NCI-H69 (cell line): ENCODE results near the gene ZNF77.
"Not testable (repeated sequence)": the region's sequence is repeated elsewhere in the genome, so short reads cannot be mapped to it uniquely, and the experiment has no call there.

Experiments used
- DNase-seq: peaks from one replicate; lab custom pipeline; 2025; lab: John Stamatoyannopoulos, UW

Gene ZNF77

GRCh38 chr19:2944775-2945574, at the start of gene ZNF77:
Gene ZNF77 (minus strand): TSS chr19:2944971. CDS start chr19:2944840, 131 bp downstream.
- peak; percentile 100 for DNase-seq

GRCh38 chr19:2993579-2993978, 48.8 kb upstream of the ZNF77 start:
- no peak for DNase-seq

- peak; percentile 36 for DNase-seq
Observed at GRCh38 chr19:2992958-2993357, 48.2 kb upstream of the ZNF77 start.

DNA sequence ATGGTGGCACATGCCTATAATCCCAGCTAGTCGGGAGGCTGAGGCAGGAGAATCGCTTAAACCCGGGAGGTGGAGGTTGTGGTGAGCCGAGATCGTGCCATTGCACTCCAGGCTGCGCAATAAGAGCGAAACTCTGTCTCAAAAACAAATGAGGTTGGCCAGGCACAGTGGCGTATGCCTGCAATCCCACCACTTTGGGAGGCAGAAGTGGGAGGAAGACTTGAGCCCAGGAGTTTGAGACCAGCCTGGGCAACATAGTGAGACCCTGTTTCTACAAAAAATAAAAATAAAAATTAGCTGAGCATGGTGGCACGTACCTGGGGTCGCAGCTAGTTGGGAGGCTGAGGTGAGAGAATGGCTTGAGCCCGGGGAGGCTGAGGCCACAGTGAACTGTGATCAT, 47.6 kb upstream of the ZNF77 start:
- not testable (repeated sequence) for DNase-seq

GRCh38 chr19:2989236-2989946, 44.6 kb upstream of the ZNF77 start:
- no peak for DNase-seq

DNA sequence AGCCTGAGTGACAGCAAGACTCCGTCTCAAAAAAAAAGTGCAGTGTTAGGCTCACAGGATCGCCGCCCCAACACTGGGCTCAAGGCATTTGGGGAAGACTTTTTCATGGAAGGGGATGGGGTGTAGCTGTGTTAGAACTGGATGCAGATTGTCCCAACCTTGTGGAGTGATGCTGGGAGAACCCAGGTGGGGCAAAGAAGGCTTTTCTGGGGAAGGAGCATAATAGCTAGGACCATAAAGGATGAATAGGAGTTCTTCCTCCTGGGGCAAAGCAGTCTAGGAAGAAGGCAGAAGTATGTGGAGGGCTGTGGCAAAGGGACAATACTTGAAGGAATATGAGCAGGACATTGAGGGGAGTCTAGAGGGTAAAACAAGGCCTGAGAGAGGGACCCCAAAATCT, 43.8 kb upstream of the ZNF77 start:
- DNase-seq: no peak

DNA sequence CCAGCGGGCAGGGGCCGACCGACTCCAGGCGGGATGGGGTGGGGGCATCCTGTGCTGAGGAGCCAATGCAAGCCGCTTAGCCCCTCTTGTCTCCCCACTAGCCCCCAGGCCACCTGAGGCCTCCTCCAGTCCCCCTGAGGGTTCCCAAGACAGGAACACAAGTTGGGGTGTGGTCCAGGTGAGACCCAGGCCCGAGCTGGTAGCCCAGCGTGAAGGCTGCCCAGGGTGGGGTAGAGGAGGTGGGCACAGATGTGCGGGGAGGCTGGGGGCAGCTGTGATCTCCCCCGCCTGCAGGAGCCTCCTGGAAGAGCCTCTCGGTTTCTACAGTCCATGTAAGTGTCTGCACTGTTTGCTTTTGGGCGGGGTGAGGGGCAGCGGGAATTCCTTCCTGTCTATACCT, 43.0 kb upstream of the ZNF77 start:
- peak; percentile 29 for DNase-seq

DNA sequence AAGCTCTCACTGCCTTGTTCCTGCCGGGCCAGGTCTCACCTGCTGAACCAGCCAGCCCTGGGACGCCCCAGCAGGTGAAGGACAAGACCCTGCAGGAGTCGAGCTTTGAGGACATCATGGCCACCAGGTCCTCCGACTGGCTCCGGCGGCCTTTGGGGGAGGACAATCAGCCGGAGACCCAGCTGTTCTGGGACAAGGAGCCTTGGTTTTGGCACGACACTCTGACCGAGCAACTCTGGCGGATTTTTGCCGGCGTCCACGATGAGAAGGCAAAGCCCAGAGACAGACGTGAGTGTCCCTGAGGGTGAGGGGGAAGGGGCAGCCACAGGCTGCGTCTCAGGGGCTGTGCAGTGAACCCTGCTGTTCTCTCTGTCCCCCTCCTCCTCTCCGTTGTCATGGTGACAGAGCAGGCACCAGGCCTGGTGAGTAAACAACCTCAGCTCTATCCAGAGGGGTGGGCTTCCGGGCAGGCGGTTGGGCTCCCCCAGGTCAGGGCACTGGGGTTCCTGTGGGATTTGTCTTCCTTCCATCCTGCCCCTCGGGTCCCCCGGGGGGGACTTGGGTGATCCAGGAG, 42.3 kb upstream of the ZNF77 start:
- DNase-seq: peak; percentile 88

- no peak for DNase-seq
Observed at GRCh38 chr19:2984215-2984528, 39.4 kb upstream of the ZNF77 start.

DNA sequence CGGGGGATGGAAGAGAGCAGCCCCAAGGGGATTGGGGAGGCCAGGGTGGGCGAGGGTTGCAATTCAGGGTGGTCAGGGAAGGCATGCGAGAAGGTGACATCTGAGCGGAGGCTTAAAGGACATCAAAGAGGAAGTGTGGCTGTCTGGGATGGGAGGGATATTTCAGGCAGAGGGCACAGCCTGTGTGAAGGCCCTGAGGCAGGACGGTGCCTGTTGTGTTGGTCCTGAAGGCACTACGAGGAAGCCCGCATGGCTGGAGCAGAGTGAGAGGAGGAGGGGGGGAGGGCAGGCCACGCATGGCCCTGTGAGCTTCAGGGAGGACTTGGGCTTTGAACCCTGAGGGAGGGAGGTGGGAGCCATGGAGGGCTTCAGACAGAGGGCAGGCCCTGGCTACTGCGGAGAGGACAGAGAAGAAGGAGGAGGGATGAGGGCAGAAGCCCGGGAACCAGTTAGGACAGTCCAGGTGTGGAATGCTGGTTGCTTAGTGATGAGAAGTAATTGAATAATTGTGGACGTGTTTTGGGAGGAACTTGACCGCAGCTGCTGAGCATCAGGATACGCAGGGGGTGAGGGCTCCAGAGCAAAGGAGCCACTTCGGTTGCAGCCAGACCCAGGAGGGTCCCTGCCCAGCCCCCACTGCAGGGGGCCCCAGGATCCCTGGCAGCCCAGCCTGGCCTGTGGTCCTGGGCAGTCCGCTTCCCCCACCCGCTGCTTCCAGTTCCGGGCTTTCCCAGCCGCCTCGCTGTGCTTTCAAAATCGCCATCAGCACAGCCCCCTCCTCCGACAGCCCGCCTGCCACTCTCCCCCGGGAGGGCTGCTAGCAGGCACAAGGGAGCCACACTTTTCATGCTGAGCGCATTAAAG, 38.8 kb upstream of the ZNF77 start:
- DNase-seq: peak; percentile 99

- peak; percentile 97 for DNase-seq
Observed at GRCh38 chr19:2982983-2983350, 38.2 kb upstream of the ZNF77 start.

DNA sequence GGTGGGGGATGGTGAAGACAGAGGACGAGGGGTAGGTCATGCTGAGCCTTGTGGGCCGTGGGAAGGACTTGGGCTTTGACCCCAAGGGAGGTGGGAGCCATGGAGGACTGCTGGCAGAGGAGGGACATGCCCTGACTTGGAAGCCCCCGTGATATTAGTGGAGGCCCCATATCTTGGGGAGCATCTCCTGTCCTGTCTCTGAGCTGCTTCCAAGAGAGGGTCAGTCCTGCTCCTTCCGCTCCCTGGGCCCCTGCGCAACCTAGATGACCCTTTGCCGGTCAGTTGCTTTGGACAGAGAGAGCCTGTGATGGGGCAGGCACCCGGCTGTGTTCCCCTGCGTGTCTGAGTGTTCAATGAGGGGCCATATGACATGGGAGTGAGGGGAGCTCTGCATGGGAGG, 37.8 kb upstream of the ZNF77 start:
- no peak for DNase-seq

GRCh38 chr19:2981898-2982297, 37.1 kb upstream of the ZNF77 start:
- peak; percentile 36 for DNase-seq

DNA sequence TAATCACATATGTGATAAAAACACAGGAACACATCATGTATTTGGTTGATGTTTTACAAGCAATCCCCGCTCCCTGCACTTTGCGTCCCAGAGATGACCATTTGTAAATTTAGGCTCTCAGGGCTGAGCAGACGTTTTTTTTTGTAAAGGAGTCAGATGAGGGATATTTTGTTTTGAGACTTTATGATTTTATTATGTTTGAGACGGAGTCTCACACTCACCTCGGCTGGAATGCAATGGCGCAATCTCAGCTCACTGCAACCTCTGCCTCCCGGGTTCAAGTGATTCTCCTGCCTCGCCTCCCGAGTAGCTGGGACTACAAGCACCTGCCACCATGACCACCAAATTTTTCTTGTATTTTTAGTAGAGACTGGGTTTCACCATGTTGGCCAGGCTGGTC, 34.0 kb upstream of the ZNF77 start:
- DNase-seq: no peak

DNA sequence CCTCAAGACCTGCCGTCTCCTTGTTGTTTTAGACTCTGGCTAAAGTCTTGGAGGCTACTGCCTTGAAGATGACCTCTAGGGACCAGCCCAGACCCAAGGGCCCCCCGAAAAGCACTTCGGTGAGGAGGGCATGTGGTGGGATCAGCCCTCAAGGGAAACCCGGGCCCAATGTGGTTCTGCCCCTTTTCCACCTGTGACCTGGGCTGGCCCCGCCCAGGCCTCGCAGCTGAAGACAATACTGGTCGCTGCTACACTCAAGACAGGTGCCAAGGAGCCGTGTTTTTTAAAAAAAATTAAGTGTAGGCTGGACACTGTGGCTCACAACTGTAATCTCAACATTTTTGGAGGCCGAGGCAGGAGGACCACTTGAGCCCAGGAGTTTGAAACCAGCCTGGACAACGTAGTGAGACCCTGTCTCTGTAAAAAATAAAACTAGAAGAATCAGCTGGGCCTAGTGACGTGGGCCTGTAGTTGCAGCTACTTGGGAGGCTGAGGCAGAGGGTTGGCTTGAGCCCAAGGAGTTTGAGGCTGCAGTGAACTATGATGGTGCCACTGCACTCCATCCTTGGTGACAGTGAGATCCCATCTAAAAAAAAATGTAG, 33.5 kb upstream of the ZNF77 start:
- DNase-seq: no peak

DNA sequence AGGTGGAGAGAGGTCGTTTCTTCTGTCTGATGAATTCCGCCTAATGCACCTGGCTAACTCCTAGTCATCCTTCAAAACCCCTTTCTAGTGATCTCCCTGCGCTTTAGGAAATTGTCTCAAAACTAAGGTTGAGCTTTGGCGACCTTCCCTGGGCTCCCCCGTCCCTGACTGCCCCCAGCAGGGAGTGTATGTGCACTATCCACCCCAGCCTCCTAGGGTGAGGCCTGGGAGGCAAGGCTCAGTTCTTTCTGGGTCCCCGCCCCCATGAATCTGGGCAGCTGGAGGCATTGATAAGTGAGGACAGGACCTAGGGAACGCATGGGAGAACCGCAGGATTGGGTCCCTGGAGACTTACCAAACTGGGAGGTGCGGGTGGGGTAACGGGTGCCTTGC, 33.0 kb upstream of the ZNF77 start:
- DNase-seq: no peak

- DNase-seq: peak; percentile 99
Observed at GRCh38 chr19:2977001-2977745, 32.4 kb upstream of the ZNF77 start, which contains the start of gene TLE6. Gene TLE6 (plus strand): TSS chr19:2977564. CDS start chr19:2978234, 670 bp downstream.

DNA sequence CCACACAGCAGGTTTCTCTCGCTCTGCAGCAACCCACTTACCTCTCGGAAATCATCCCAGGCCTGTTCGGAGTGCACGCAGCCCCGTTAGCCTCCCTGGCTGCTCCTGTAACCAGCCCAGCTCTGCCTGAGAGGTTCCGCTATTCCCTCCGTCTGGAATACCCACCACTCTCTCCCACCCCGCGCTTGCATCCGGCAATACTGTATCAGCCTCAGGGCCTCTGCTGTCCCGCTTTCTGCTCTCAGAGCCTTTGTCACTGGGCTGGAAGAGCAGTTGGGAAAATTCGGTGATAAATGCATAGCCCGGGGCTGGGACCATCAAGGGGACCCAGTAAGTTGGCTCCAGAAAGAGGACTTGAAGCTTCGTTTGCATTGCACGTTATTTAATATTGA, 31.8 kb upstream of the ZNF77 start:
- DNase-seq: peak; percentile 57

GRCh38 chr19:2974342-2975041, 29.7 kb upstream of the ZNF77 start:
- no peak for DNase-seq

- peak; percentile 27 for DNase-seq
Observed at GRCh38 chr19:2973229-2973628, 28.5 kb upstream of the ZNF77 start.
